ENCODE data around the gene MCC. TPM values are rescaled to one million over a fixed set of nuclear protein-coding genes. Genes with fewer than 3 reads are reported as not detected.

MCC gene
- total RNA-seq, 1 experiment from 2014 or later = 23.5 TPM

- no peak for ATAC-seq
- TF ChIP-seq FOXP4 (CRISPR knock-in tag; IDR thresholded peaks at IDR 0.05) (no peak), IRF1 (CRISPR knock-in tag; IDR thresholded peaks at IDR 0.05) (no peak), FOXP1 (CRISPR knock-in tag; IDR thresholded peaks at IDR 0.05; ENCODE audit: borderline replicate concordance) (no peak), ATF2 (CRISPR knock-in tag; IDR thresholded peaks at IDR 0.05; ENCODE audit: borderline replicate concordance, low read depth) (no peak), TEAD4 (CRISPR knock-in tag; IDR thresholded peaks at IDR 0.05) (no peak), ZNF219 (CRISPR knock-in tag; IDR thresholded peaks at IDR 0.05; ENCODE audit: borderline replicate concordance) (no peak), CREB1 (CRISPR knock-in tag; IDR thresholded peaks at IDR 0.05) (no peak), E2F1 (CRISPR knock-in tag; IDR thresholded peaks at IDR 0.05) (no peak), NFE2L1 (CRISPR knock-in tag; IDR thresholded peaks at IDR 0.05) (no peak), FOXK1 (CRISPR knock-in tag; IDR thresholded peaks at IDR 0.05) (no peak), GRHL2 (CRISPR knock-in tag; IDR thresholded peaks at IDR 0.05; ENCODE audit: insufficient replicate concordance, severe bottlenecking) (no peak), ESRRA (CRISPR knock-in tag; IDR thresholded peaks at IDR 0.05; ENCODE audit: borderline replicate concordance) (no peak), PRRX2 (CRISPR knock-in tag; IDR thresholded peaks at IDR 0.05) (no peak), NR2C2 (CRISPR knock-in tag; IDR thresholded peaks at IDR 0.05) (no peak)
- POLR2A ChIA-PET = interaction anchor here (0.5 kb wide), 1 partner anchor 31 kb away, joined by 6 read pairs; no protein-coding TSS in a partner anchor
- Mint-ChIP-seq H3K9me3 (no peaks in the 10 kb centered on the region), H3K4me3 (no peak overlapping the region), H3K4me1 (peaks cover 42% of the 10 kb centered on the region), H3K27me3 (ENCODE audit: low read depth) (no peaks in the 10 kb centered on the region), H3K27ac (no peak overlapping the region), H3K36me3 (no peaks in the 10 kb centered on the region)
- CTCF ChIA-PET = no interaction called here
- no peak for DNase-seq (ENCODE audit: low spot score)
These were observed 318.5 kb downstream of the MCC start for GRCh38 chr5:113169720-113170119.

- Mint-ChIP-seq H3K4me3 (no peak overlapping the region), H3K4me1 (peaks cover 55% of the 10 kb centered on the region), H3K9me3 (no peaks in the 10 kb centered on the region), H3K36me3 (no peaks in the 10 kb centered on the region), H3K27me3 (ENCODE audit: low read depth) (no peaks in the 10 kb centered on the region), H3K27ac (no peak overlapping the region; the same call in 1 of the 2 replicates)
- DNase-seq (ENCODE audit: low spot score) = no peak
- ATAC-seq = no peak
- ChIA-PET CTCF (no interaction called here), POLR2A (no interaction called here)
- TF ChIP-seq NR2C2 (CRISPR knock-in tag; IDR thresholded peaks at IDR 0.05) (no peak), SP1 (CRISPR knock-in tag; conservative IDR thresholded peaks at IDR 0.05) (no peak), CREM (CRISPR knock-in tag; IDR thresholded peaks at IDR 0.05) (no peak), ZNF263 (CRISPR knock-in tag; IDR thresholded peaks at IDR 0.05; ENCODE audit: low read depth) (no peak), PRRX2 (CRISPR knock-in tag; IDR thresholded peaks at IDR 0.05) (no peak), FOXP1 (CRISPR knock-in tag; IDR thresholded peaks at IDR 0.05; ENCODE audit: borderline replicate concordance) (no peak), TCF7 (CRISPR knock-in tag; IDR thresholded peaks at IDR 0.05; ENCODE audit: low read depth) (no peak), FOXJ3 (CRISPR knock-in tag; IDR thresholded peaks at IDR 0.05; ENCODE audit: borderline replicate concordance) (no peak), CBFB (CRISPR knock-in tag; IDR thresholded peaks at IDR 0.05; ENCODE audit: low read depth) (no peak), RORB (CRISPR knock-in tag; IDR thresholded peaks at IDR 0.05) (no peak), CREB1 (CRISPR knock-in tag; IDR thresholded peaks at IDR 0.05) (no peak), ZNF396 (CRISPR knock-in tag; IDR thresholded peaks at IDR 0.05; ENCODE audit: borderline replicate concordance) (no peak), ZNF425 (CRISPR knock-in tag; conservative IDR thresholded peaks at IDR 0.05) (no peak), KAT7 (CRISPR knock-in tag; IDR thresholded peaks at IDR 0.05; ENCODE audit: borderline replicate concordance) (no peak), ZBTB43 (CRISPR knock-in tag; IDR thresholded peaks at IDR 0.05) (no peak), MAX (CRISPR knock-in tag; IDR thresholded peaks at IDR 0.05) (no peak), JAZF1 (CRISPR knock-in tag; IDR thresholded peaks at IDR 0.05) (no peak)
These were observed 320.3 kb downstream of the MCC start for GRCh38 chr5:113167985-113168384.
